ENCODE measurements around the gene BCL11B. TPM values are rescaled to one million over a fixed set of nuclear protein-coding genes. Genes with fewer than 3 reads are reported as not detected.

Gene BCL11B
- total RNA-seq, result 2.3 and 2.9 TPM in 2 replicates
- long read RNA-seq, result 0 reads

- Mint-ChIP-seq H3K4me1 (ENCODE audit: low read depth) (peaks cover 31% of the 10 kb centered on the region), H3K27ac (peak within 1 kb of the TSS; percentile 83), H3K9me3 (ENCODE audit: low read depth) (no peaks in the 10 kb centered on the region), H3K27me3 (peaks cover 75% of the 10 kb centered on the region), H3K36me3 (ENCODE audit: insufficient read depth) (no peaks in the 10 kb centered on the region), H3K4me3 (ENCODE audit: low read depth) (peak within 1 kb of the TSS; percentile 72)
- peak; percentile 46 for DNase-seq (ENCODE audit: low spot score, unreplicated experiment)
- peak; percentile 61 for TF ChIP-seq CTCF (IDR thresholded peaks at IDR 0.05; ENCODE audit: unreplicated experiment)
Measured at GRCh38 chr14:99271951-99272631, at the start of gene BCL11B. Gene BCL11B (minus strand): TSS chr14:99272197. CDS start chr14:99271218, 979 bp downstream.

GRCh38 chr14:99321236-99321925 is 49.4 kb upstream of the BCL11B start:
- no peak for TF ChIP-seq CTCF (IDR thresholded peaks at IDR 0.05; ENCODE audit: unreplicated experiment)
- Mint-ChIP-seq H3K27ac (no peak overlapping the region), H3K4me3 (ENCODE audit: low read depth) (no peak overlapping the region), H3K9me3 (ENCODE audit: low read depth) (no peaks in the 10 kb centered on the region), H3K36me3 (ENCODE audit: insufficient read depth) (no peaks in the 10 kb centered on the region), H3K27me3 (peaks cover 6% of the 10 kb centered on the region), H3K4me1 (ENCODE audit: low read depth) (peaks cover 12% of the 10 kb centered on the region)
- DNase-seq (ENCODE audit: low spot score, unreplicated experiment), result no peak

- Mint-ChIP-seq H3K27me3 (peaks cover 3% of the 10 kb centered on the region), H3K36me3 (ENCODE audit: insufficient read depth) (no peaks in the 10 kb centered on the region)
- DNase-seq (ENCODE audit: low spot score, unreplicated experiment), result no peak
Measured at GRCh38 chr14:99320621-99321235, 48.7 kb upstream of the BCL11B start.

GRCh38 chr14:99320105-99320572 is 48.1 kb upstream of the BCL11B start:
- peak; percentile 72 for TF ChIP-seq CTCF (IDR thresholded peaks at IDR 0.05; ENCODE audit: unreplicated experiment)
- no peak overlapping the region for H3K27ac Mint-ChIP-seq
- DNase-seq (ENCODE audit: low spot score, unreplicated experiment), result no peak

More at GRCh38 chr14:99320621-99321235, 48.7 kb upstream of the BCL11B start:
- Mint-ChIP-seq H3K9me3 (ENCODE audit: low read depth) (no peaks in the 10 kb centered on the region), H3K4me3 (ENCODE audit: low read depth) (no peak overlapping the region), H3K27ac (no peak overlapping the region), H3K4me1 (ENCODE audit: low read depth) (peaks cover 16% of the 10 kb centered on the region)
- TF ChIP-seq CTCF (IDR thresholded peaks at IDR 0.05; ENCODE audit: unreplicated experiment), result no peak

GRCh38 chr14:99318959-99319295 is 46.9 kb upstream of the BCL11B start:
- H3K27ac Mint-ChIP-seq, result no peak overlapping the region
- peaks cover 3% of the 10 kb centered on the region for H3K27me3 Mint-ChIP-seq
- TF ChIP-seq CTCF (IDR thresholded peaks at IDR 0.05; ENCODE audit: unreplicated experiment), result no peak
- H3K9me3 Mint-ChIP-seq (ENCODE audit: low read depth), result no peaks in the 10 kb centered on the region
- DNase-seq (ENCODE audit: low spot score, unreplicated experiment), result no peak
- H3K36me3 Mint-ChIP-seq (ENCODE audit: insufficient read depth), result no peaks in the 10 kb centered on the region
- H3K4me1 Mint-ChIP-seq (ENCODE audit: low read depth), result peaks cover 16% of the 10 kb centered on the region
- H3K4me3 Mint-ChIP-seq (ENCODE audit: low read depth), result no peak overlapping the region

More at GRCh38 chr14:99320105-99320572, 48.1 kb upstream of the BCL11B start:
- Mint-ChIP-seq H3K4me1 (ENCODE audit: low read depth) (peaks cover 16% of the 10 kb centered on the region), H3K36me3 (ENCODE audit: insufficient read depth) (no peaks in the 10 kb centered on the region), H3K27me3 (peaks cover 3% of the 10 kb centered on the region), H3K4me3 (ENCODE audit: low read depth) (no peak overlapping the region), H3K9me3 (ENCODE audit: low read depth) (no peaks in the 10 kb centered on the region)
